HepG2 (cell line): Measurements from ENCODE around the gene MLLT11. TPM values are rescaled to one million over a fixed set of nuclear protein-coding genes. Genes with fewer than 3 reads are reported as not detected.

Experiments used
- AKAP8 ChIP-seq: sonication (generic); formaldehyde crosslinking; IDR thresholded peaks from 2 replicates; pipeline ENCODE4 v1.5.1; 2020; ENCODE audit warnings: mild to moderate bottlenecking, missing genetic modification reagents
- ATF6 ChIP-seq: sonication (generic); formaldehyde crosslinking; conservative IDR thresholded peaks from 2 replicates; pipeline ENCODE4 v1.4.0; 2020; ENCODE audit warnings: missing genetic modification reagents
- CEBPB ChIP-seq: IDR thresholded peaks from 2 replicates; pipeline ENCODE4 v1.6.1; 2011; ENCODE audit warnings: low read depth, low read length, improper control_type of control experiment, borderline replicate concordance
- CREB1 ChIP-seq, 2 experiments: fragments of 450-650 bp in 1 of 2; IDR thresholded peaks; 2 replicates each; pipeline ENCODE4 v1.6.1; 2016 to 2017; ENCODE audit warnings: control low read depth in 1 of 2, mild to moderate bottlenecking in 1 of 2, missing compliant biosample characterization in 1 of 2, missing genetic modification characterization in 1 of 2
- DNMT1 ChIP-seq: sonication (generic); formaldehyde crosslinking; IDR thresholded peaks from 2 replicates; pipeline ENCODE4 v1.5.1; 2020; ENCODE audit warnings: mild to moderate bottlenecking, missing genetic modification reagents
- ESRRA ChIP-seq: sonication (generic); formaldehyde crosslinking; IDR thresholded peaks from 2 replicates; pipeline ENCODE4 v1.5.1; 2020; ENCODE audit warnings: mild to moderate bottlenecking, low read depth, missing genetic modification reagents
- ETV5 ChIP-seq: IDR thresholded peaks from 2 replicates; pipeline ENCODE4 v1.6.1; 2018; ENCODE audit warnings: missing biosample characterization, missing genetic modification reagents, inconsistent platforms, borderline replicate concordance
- EZH2 ChIP-seq: conservative IDR thresholded peaks from 2 replicates; pipeline ENCODE4 v1.6.1; 2012; ENCODE audit warnings: mild to moderate bottlenecking, low read depth, low read length, moderate library complexity
- GATAD1 ChIP-seq: IDR thresholded peaks from 2 replicates; pipeline ENCODE4 v1.6.1; 2016; ENCODE audit warnings: missing genetic modification reagents, missing compliant biosample characterization
- JUNB ChIP-seq: sonication (generic); formaldehyde crosslinking; IDR thresholded peaks from 2 replicates; pipeline ENCODE4 v1.8.0; 2022; ENCODE audit warnings: missing genetic modification reagents, mild to moderate bottlenecking, borderline replicate concordance
- KLF12 ChIP-seq: sonication (generic); formaldehyde crosslinking; IDR thresholded peaks from 2 replicates; pipeline ENCODE4 v1.4.0; 2020; ENCODE audit warnings: missing genetic modification reagents, borderline replicate concordance
- NBN ChIP-seq: fragments of 450-650 bp; conservative IDR thresholded peaks from 2 replicates; pipeline ENCODE4 v1.6.1; 2017
- NFYC ChIP-seq: IDR thresholded peaks from 2 replicates; pipeline ENCODE4 v1.6.1; 2016; ENCODE audit warnings: missing genetic modification reagents, missing compliant biosample characterization
- PHF20 ChIP-seq: sonication (generic); formaldehyde crosslinking; IDR thresholded peaks from 2 replicates; pipeline ENCODE4 v1.5.0; 2020; ENCODE audit warnings: mild to moderate bottlenecking, missing genetic modification reagents
- ZBTB2 ChIP-seq: sonication (generic); formaldehyde crosslinking; IDR thresholded peaks from 2 replicates; pipeline ENCODE4 v1.8.0; 2022; ENCODE audit warnings: low read depth, missing genetic modification reagents
- ZFP37 ChIP-seq: sonication (generic); formaldehyde crosslinking; IDR thresholded peaks from 2 replicates; pipeline ENCODE4 v1.4.0; 2020; ENCODE audit warnings: missing genetic modification reagents, borderline replicate concordance
- ZNF12 ChIP-seq: sonication (generic); formaldehyde crosslinking; IDR thresholded peaks from 2 replicates; pipeline ENCODE4 v1.5.0; 2020; ENCODE audit warnings: missing genetic modification reagents
- ZNF292 ChIP-seq: sonication (generic); formaldehyde crosslinking; IDR thresholded peaks from 2 replicates; pipeline ENCODE4 v1.8.1; 2022; ENCODE audit warnings: mild to moderate bottlenecking, low read depth, missing genetic modification reagents, borderline replicate concordance
- ZNF496 ChIP-seq: sonication (generic); formaldehyde crosslinking; IDR thresholded peaks from 2 replicates; pipeline ENCODE4 v1.8.1; 2023; ENCODE audit warnings: mild to moderate bottlenecking, moderate library complexity, missing genetic modification reagents; ENCODE audit not compliant: insufficient replicate concordance
- ZNF609 ChIP-seq: sonication (generic); formaldehyde crosslinking; IDR thresholded peaks from 2 replicates; pipeline ENCODE4 v1.4.0; 2020; ENCODE audit warnings: mild to moderate bottlenecking, missing genetic modification reagents, borderline replicate concordance
- ZNF639 ChIP-seq: conservative IDR thresholded peaks from 2 replicates; pipeline ENCODE4 v1.6.1; 2018; ENCODE audit warnings: missing genetic modification reagents
- ZNF652 ChIP-seq: IDR thresholded peaks from 2 replicates; pipeline ENCODE4 v1.6.1; 2016; ENCODE audit warnings: low read depth, borderline replicate concordance
- ZNF792 ChIP-seq: IDR thresholded peaks from 2 replicates; pipeline ENCODE4 v1.6.1; 2016
- polyA plus RNA-seq, 8 experiments: library from polyadenylated mRNA; depleted of rRNA in 3 of 8; stranded (reverse) in 7 of 8; unstranded in 1 of 8; fragments of >200 nt; fragmentation: Illumina TruSeq in 4 of 8; extraction: Trizol in 4 of 8; gene quantifications; 2 replicates each; pipeline versions ENCODE4 v1.2.1 to v1.2.3, GENCODE V29; 2011 to 2016; ENCODE audit warnings: low read depth in 4 of 8, missing spikeins in 1 of 8, mixed read lengths in 1 of 8; ENCODE audit not compliant: insufficient read depth in 1 of 8
- total RNA-seq, 5 experiments: library from RNA; depleted of rRNA; stranded (reverse); fragments of >200 nt; fragmentation: Illumina TruSeq; extraction: Trizol; gene quantifications; 2 replicates each; pipeline ENCODE4 v1.2.3, GENCODE V29; 2016; ENCODE audit warnings: low read depth in 1 of 5

Gene MLLT11
- total and polyA plus RNA-seq, 2 of the 13 experiments (the other 11 are each of a cell fraction or from before 2014, with no cell fraction given), result 0.21 to 0.22 TPM

GRCh38 chr1:151108331-151108730 lies 48.1 kb downstream of the MLLT11 start (continued):
- no peak for TF ChIP-seq KLF12 (CRISPR knock-in tag)
- no peak for TF ChIP-seq ZNF792 (CRISPR knock-in tag)
- 0 out of 2 replicates have a peak, but pooled peaks have one; percentile 57 for TF ChIP-seq ZNF12 (CRISPR knock-in tag)
- TF ChIP-seq ZNF609, result no peak
- TF ChIP-seq DNMT1 (CRISPR knock-in tag), result no peak
- TF ChIP-seq NFYC (CRISPR knock-in tag), result no peak
- TF ChIP-seq ZNF496 (CRISPR knock-in tag), result no peak
- no peak for TF ChIP-seq ATF6
- TF ChIP-seq JUNB, result peak; percentile 84
- peak; percentile 81; the same call in 1 of the 2 replicates for TF ChIP-seq CEBPB
- no peak for TF ChIP-seq GATAD1 (CRISPR knock-in tag)
- TF ChIP-seq ETV5, result no peak
- TF ChIP-seq ZNF292 (CRISPR knock-in tag), result no peak
- TF ChIP-seq EZH2, result no peak
- no peak for TF ChIP-seq ESRRA
- no peak for TF ChIP-seq AKAP8 (CRISPR knock-in tag)
- TF ChIP-seq ZNF652 (CRISPR knock-in tag), result no peak
- peak; percentile 49; the same call in 1 of the 2 replicates for TF ChIP-seq CREB1 (IDR thresholded peaks at IDR 0.05)
- no peak for TF ChIP-seq CREB1 (CRISPR knock-in tag; IDR thresholded peaks at IDR 0.05)
- no peak for TF ChIP-seq ZFP37 (CRISPR knock-in tag)
- no peak for TF ChIP-seq ZBTB2 (CRISPR knock-in tag)
- no peak for TF ChIP-seq PHF20
- no peak for TF ChIP-seq NBN
- no peak for TF ChIP-seq ZNF639 (CRISPR knock-in tag)
